ENCODE results near the gene RAB9A.
"Not testable (repeated sequence)": the region's sequence is repeated elsewhere in the genome, so short reads cannot be mapped to it uniquely, and the experiment has no call there.

Gene RAB9A

DNA sequence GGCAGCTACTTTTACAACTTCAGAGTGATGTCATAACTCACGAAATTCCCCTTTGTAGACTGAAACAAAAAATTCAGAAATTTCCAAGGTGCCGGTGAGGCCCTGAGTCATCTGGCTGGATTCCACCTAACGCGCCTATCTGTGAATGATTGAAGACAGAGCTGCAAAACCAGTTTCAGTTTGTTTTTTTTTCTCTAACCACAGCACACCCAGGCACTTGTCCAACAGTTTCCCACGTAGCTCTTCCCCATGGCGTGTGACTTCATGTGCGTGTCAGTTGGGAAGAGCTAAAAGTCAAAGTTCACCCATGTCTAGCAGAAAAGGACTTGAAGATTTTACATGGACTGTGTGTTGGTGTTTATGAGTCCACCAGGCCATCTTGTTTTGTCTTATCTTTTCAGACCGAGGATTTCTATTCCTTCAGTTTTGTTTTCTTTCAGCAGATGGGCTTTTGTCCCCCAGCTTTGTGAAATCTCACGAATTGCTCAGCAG lies 19.6 kb upstream of the RAB9A start:
- no peak for DNase-seq

DNA sequence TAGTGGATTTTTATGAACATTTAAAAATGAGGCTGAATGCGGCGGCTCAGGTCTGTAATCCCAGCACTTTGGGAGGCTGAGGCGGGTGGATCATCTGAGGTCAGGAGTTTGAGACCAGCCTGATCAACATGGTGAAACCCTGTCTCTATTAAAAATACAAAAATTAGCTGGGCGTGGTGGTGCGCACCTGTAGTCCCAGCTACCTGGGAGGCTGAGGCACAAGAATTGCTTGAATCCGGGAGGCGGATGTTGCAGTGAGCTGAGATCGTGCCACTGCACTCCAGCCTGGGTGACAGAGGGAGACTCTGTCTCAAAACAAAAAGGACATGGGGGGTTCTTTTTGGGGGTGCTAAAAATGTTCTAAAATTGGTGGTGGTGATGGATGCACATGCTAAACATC lies 19.2 kb upstream of the RAB9A start:
- not testable (repeated sequence) for DNase-seq

- DNase-seq: no peak
Observed at GRCh38 chrX:13670197-13670596, 18.7 kb upstream of the RAB9A start.

- DNase-seq: no peak
Observed at GRCh38 chrX:13673016-13673415, 15.9 kb upstream of the RAB9A start.

- no peak for DNase-seq
Observed at GRCh38 chrX:13676885-13677284, 12.0 kb upstream of the RAB9A start.

DNA sequence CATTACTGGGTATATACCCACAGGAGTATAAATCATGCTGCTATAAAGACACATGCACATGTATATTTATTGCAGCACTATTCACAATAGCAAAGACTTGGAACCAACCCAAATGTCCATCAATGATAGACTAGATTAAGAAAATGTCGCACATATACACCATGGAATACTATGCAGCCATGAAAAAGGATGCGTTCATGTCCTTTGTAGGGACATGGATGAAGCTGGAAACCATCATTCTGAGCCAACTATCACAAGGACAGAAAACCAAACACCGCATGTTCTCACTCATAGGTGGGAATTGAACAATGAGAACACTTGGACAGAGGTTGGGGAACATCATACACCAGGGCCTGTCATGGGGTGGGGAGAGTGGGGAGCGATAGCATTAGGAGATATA lies 9.2 kb upstream of the RAB9A start:
- not testable (repeated sequence) for DNase-seq

DNA sequence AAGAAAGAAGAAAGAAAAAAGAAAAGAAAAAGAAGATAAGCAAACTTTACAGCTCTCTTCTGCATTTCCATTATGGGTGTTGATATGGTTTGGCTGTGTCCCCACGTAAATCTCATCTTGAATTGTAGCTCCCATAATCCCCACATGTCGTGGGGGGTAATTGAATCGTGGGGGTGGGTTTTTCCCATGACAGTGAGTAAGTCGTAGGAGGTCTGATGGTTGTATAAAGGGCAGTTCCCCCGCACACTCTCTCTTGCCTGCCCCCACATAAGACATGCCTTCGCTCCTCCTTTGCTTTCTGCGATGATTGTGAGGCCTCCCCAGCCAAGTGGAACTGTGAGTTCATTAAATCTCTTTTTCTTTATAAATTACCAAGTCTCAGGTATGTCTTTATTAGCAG lies 7.3 kb upstream of the RAB9A start:
- DNase-seq: no peak

DNA sequence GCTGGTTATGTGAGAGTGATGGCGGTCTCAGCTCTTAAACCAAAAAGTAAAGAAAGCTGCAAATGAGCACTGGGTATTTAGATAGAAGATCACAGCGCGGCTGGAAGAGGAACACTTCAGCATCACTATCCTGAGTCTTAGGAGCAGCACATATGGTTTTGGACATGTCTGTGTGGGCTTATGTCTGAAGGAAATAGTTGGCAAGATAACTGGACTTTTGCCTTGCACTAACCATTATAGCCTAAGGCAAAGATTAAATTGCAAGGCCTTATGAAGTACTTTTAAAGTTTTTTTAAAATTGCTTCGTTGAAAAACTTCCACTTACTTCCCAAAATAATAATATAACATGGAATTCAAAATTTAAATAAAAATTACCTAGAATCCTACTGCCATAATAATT lies 4.6 kb upstream of the RAB9A start:
- DNase-seq: no peak

GRCh38 chrX:13685126-13685763 lies 3.7 kb upstream of the RAB9A start:
- no peak for DNase-seq

DNA sequence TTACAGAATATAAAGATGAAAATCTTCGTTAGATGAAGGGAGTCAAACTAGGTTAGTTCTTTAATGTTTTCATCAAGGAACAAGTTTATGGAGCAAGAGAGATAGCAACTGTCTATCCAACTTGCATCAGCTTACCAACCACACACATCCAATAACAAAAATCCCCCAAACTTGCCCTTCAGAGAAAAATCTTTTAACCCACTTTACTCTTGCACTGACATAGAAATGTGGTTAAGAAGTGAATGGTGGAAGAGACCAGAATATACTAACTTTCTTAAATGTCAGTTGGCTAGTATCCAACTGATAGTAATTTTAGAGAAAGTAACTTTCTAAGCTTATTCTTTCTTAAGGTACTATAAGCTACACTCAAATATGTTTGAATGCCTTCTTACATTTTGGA lies 1.7 kb upstream of the RAB9A start:
- no peak for DNase-seq

- DNase-seq: no peak
Observed at GRCh38 chrX:13688384-13688957, 457 bp upstream of the RAB9A start.

- DNase-seq: peak in 1 of 51 donors; percentile 41
Observed at GRCh38 chrX:13689741-13690211, 848 bp downstream of the RAB9A start.

DNA sequence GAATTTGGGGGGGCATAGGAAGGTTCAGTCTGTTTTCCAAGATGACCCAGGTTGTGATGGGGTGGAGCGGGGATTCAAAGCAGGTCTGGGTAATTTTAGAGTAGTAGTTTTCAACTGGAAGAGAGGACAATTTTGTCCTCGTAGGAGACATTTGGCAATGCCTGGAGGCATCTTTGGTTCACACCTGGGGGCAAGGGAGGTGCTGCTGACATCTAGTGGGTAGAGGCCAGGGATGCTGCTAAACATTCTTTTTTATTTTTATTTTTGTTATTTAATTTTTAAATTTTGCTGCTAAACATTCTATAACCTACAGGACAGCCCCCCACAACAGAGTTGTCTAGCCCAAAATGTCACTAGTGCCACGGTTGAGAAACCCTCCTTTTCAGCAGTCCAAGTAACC lies 1.9 kb downstream of the RAB9A start:
- DNase-seq: no peak

DNA sequence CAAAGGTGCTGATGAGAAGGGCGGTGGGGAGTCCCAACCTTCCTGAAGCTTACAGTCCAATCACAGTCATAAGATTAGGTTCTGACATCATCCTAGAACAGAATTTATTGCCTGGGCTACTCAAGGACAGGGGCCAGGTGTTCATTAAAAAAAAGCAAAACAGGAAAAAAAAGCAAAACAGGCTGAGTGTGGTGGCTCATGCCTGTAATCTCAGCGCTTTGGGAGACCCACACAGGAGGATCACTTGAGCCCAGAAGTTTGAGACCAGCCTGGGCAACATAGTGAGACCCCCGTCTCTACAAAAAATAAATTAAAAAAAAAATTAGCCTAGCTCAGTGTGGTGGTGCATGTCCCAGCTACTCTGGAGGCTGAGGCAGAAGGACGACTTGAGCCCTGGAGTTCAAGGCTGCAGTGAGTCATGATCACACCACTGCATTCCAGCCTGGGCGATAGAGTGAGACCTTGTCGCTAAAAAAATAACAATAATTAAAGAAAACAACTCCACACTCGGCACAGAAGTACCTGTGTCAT lies 3.0 kb downstream of the RAB9A start:
- DNase-seq: no peak

GRCh38 chrX:13692771-13693231 lies 3.9 kb downstream of the RAB9A start:
- no peak for DNase-seq

DNA sequence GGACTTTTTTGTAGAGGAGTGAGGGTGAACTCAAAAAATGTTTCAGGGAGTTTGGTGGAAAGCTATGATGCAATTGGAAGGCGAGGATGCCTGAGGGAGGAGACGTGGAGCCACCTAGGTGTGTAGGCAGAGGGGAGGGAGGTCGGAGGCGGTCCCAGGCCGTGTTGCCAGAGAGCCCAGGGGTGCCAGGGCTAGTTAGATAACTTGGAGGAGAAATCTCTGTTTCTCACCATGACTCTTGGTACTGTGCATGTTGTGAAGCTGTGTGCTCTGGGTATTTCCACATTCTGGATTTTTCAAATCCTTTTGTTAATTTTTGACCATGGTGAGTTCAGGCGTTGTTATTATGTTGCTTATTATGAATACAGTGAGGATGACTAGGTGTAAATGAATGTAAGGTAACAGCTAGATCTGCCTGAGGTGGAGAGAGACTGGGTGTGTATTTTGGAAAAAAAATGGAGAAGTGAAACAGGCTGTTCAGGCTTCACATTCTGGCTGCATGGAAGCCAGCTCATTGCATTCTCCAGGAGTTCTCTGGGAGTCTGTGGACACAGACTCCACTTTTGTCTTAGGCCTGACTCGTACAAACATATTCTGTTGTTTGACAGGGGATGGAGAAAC lies 4.5 kb downstream of the RAB9A start:
- DNase-seq: no peak

- DNase-seq: no peak
Observed at GRCh38 chrX:13694359-13694758, 5.4 kb downstream of the RAB9A start.

GRCh38 chrX:13694983-13695382 lies 6.1 kb downstream of the RAB9A start:
- peak in 1 of 51 donors; percentile 0 for DNase-seq

DNA sequence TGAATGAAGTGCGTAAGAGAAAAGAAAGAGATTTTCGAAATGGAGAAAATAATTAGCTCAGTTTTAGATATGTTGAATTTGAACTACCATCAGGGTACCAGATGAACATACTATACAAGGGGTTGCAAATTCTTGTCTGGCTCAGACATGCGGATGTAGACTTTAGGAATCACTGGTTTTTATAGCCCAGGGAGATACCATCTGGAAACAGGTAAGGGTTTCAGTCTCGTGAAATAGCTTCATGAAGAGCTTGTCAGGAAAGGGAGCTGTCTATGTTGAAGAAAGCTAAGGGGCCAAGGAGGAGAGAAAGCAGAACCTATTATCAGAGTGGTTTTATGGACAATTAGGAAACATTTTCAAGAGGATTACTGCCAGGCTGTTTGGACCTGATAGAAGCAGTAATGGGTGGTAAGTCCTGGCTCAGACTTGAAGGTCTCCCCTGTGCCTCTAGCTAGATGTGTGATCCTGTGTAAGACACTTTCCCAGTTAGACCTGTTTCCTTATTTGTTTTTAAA lies 6.7 kb downstream of the RAB9A start:
- no peak for DNase-seq

DNA sequence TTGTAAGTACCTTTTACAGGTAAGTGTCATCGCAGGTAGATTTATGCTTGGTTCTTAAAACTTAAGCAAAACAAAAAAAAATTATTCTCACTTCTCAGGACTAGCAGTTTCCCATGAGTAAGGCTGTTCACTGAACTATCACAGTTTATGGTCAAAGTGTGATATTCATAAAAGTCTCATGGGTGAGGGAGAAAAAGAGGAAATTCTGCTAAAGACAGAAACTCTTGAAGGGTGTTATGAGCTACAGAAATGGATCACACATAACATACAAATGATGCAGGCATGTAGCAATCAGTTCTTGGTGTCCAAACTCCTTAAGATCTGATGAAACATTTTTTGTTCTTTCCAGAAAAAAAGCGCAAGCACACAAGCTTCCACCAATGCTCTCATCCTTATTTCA lies 8.5 kb downstream of the RAB9A start:
- no peak for DNase-seq

- DNase-seq: no peak
Observed at GRCh38 chrX:13697976-13698375, 9.0 kb downstream of the RAB9A start.

DNA sequence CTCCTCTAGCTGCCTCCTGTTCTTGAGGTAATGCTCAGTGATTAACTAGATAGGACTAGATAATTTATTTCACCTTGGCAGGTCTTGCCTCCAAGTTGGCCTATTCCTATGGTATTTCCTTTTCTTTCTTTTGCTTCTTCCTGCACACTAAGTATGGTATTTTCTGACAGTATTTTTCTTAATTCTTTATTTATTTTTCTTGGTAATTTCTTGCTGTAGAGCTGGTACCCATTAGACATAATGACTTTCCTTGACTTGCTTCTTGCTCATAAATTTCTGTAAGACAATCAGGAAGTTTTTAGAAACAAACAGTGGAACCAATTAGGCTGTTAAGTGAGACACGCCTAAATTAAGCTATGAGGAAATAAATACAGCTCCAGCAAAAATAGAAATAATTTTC lies 9.5 kb downstream of the RAB9A start:
- no peak for DNase-seq

Measured in hypothalamus (tissue), 51 donors.